Activated T-helper 1 cell treated with anti-CD3 and anti-CD28 coated beads, Interleukin-2, amount 50 U/mL, for 16 hours (primary cell): ENCODE data around the gene CARM1.
"Not testable (repeated sequence)": the region's sequence is repeated elsewhere in the genome, so short reads cannot be mapped to it uniquely, and the experiment has no call there.

Experiments used
- DNase-seq, 2 donors: peaks; one replicate each; pipeline ENCODE4 v3.0.0-alpha.2; 2020; ENCODE audit warnings: low read depth in 1 of 2, low spot score in 1 of 2

Gene CARM1

DNA sequence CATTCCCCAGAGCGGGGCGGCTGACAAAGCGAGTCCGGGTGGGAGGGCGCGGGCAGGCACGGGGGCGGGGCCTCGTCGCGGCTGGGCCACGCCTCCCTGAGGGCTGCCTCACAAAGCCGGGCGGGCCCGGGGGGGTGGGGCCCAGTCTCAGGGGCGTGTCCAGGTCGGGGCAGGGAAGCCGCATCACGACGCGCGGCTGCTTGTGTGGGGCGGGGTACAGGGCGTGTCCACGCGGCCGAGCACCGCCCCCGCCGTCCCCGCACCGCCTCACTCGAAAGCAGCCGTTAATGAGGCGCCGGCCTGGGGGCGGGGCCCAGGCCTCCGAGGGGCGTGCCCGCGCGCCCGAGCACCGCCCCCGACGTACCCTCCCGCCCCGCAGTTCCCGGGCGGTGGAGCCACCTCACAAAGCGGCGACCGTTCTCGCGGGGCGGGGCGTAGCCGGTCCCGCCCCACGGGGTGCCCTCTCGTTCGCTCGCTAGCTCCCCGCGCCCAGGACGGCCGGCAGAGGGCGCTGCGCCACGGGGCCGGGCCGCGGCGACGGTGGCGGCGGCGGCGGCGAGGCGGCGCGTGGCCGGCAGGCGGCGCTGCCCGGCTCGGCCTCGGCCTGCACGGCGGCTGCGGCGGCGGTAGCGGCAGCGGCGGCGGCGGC is at the start of gene CARM1:
TSS of gene CARM1 (plus strand) at position 599 of the 649 bp plus-strand sequence. CDS start 150 bp downstream, outside the sequence.
- peak; percentile 97 to 99 for DNase-seq

DNA sequence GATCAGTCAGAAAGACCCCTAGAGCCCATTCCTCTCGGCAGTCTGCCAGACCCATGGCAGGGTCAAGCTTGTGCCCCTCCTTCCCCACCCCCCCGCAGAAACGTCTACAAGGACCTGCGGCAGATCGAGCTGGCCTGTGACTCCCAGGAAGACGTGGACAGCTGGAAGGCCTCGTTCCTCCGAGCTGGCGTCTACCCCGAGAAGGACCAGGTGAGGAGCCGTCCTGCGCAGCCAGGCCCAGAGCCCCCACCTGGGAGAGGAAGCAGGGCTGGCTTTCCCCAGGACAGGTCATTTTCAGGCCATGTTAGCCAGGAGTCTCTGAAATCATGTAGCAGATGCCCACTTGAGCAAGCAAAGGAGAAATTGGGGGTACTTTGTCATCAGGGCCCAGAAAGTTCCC is 47.7 kb upstream of the CARM1 start:
- no peak for DNase-seq

DNA sequence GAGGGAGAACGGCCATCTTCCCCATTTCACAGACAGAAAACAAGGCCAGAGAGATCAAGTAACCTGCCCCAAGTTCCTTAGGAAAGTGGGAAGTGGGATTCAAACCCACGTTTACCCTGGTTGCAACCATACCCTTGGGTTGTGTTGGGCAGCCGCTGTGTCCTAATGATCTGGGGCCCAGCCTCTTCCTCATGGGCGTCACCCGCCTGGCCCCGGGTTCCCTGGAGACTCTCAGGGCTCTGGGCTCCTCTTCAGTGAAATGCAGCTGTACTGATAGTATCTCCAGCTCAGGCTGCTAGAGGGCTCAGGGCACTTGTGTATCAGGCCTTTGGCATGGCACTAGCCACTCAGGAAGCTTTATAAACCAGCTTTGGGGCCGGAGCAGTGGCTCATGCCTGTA is 45.1 kb upstream of the CARM1 start:
- DNase-seq = no peak

DNA sequence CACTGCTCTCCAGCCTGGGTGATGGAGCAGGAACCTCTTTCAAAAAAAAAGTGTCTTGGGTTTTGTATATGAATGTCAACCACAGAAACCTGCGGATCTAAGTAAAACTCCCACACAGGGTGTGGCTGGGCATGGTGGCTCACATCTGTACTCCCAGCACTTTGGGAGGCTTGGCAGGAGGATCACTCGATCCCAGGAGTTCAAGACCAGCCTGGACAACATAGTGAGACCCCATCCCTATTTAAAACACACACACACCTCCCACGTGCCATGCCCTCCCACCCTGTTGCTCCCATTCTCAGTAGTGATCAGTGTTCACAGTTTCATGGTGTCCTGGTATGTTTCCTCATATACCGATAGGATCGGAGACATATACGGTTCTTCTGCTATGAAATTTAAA is 44.5 kb upstream of the CARM1 start:
- DNase-seq = no peak

DNA sequence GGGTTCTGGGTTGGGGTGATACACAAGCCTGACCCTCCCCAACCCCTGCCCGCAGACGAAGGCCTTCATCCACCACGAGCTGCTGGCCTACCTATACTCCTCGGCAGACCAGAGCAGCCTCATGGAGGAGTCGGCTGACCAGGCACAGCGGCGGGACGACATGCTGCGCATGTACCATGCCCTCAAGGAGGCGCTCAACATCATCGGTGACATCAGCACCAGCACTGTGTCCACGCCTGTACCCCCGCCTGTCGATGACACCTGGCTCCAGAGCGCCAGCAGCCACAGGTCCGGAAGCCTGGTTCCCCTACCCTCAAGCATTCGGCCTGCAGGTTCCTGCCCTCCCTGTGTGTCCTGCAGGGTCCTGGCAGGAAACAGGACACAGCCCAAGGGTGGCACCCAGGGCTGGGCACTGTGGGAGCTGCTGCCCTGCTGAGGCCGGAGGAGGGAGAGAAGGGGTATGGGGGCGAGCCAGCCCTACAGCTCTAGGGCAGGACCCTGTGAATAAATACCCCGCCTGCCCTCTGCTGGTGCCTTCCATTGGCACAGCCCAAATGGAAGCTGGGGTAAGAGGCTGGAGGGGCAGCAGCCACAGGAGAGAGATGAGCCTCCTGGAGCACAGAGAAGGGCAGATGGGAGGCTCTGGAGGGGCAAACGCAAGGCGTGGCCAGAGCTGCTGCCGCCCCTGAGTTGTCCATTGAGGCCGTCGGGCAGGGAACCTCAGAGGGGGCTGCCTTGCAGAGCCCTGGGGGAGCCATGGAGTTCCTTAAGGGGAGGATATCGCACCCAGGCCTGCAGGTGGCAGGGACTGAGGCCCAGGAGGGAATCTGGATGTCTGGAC is 42.2 kb upstream of the CARM1 start:
- DNase-seq = no peak

DNA sequence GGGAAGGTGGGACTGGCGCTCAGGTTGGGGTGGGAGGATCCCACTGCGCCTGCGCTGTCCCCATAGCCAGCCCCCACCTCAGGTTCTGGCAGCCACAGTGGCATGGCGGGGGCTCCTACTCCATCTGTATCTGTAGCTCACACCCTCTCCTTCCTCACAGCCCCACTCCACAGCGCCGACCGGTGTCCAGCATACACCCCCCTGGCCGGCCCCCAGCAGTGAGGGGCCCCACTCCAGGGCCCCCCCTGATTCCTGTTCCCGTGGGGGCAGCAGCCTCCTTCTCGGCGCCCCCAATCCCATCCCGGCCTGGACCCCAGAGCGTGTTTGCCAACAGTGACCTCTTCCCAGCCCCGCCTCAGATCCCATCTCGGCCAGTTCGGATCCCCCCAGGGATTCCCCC is 41.4 kb upstream of the CARM1 start:
- no peak for DNase-seq

DNA sequence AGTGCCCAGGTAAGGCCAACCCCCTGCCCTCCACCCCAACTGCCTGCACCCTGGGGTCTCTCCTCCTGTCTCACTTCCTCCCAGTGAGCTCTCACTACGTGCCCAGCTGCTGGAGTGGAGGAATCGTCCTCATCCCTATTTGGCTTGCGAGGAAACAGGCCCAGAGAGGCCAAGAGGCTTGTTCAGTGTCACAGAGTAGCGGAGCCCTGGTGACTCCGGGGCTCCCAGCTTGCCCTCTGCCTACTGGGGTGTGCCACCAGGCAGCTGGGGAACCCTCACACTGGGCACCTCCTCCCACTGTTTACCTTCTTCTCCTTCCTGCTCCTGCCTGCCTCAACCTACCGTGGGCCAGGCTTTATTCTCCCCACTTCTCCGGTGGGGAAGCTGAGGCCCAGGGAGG is 41.0 kb upstream of the CARM1 start:
- DNase-seq = no peak

DNA sequence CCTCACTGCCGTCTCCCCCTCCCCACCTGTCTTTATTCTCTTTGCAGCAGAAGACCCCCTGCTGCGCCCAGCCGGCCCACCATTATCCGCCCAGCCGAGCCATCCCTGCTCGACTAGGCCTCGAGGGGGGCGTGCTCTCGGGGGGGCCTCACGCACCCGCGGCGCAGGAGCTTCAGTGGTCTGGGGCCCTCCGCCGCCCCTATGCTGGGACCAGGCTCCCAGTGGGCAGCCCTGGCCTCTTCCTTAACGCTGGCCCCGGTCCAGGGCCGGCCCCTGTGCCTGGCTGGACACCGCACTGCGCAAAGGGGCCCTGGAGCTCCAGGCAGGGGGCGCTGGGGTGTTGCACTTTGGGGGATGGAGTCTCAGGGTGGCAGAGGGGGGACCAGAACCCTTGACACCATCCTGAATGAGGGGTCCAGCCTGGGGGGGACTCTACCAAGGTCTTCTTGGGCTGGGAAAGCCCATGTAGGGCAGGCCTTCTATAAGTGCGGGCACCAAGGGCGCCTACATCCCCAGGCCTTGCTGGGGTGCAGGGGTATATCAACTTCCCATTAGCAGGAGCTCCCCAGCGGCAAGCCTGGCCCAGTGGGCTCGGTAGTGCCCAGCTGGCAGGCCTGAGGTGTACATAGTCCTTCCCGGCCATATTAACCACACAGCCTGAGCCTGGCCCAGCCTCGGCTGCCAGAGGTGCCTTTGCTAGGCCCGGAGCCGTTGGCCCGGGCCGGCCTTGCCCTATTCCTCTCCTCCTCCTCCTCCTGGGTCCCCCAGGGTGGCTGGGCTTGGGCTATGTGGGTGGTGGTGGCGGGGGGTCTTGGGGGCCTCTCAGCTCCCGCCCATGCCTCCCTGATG is 40.2 kb upstream of the CARM1 start:
- no peak for DNase-seq

DNA sequence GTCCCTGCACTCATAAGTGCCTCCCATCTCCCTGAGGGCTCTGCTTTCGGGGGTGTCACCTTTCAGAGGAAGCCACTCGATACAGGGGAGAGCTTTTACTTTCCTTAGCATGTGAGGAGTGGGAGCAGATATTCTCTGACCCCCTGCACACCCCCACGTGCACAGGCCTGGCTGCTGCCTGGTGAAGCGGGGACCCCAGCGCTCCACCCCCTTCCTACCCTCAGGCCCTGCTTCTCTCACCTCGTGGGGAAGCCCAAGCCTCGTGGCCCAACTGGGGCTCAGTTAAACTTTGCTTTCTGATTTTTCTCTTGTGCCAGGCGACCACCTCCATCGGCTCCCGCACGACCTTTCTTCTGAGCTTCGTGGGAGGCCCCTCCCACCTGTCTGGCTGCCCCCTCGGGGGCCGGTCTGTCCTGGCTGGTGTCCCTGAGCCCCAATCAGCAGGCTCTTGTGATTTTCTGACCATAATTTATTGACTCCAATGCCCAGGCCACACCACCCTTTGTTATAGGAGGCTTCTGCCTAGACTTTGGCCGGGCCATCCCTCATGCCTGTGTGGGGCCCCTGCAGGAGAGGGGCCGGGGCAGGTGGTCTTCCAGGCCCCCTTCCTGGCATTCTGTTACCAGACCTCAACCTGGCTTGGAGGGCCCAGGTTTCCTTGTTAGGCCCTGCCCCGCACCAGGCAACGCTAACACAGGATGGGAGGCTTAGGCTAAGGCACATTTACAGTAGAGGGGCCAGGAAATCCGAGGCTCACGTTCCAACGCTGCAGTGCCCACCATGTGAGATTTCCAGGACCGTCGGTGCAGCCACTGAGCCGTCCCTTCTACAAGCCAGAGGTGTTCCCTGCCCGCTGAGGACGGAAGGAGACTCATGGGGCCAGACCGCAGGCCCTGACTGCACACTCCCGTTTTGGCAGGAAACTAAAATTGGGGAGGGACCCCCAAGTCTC is 39.1 kb upstream of the CARM1 start:
- DNase-seq = no peak

DNA sequence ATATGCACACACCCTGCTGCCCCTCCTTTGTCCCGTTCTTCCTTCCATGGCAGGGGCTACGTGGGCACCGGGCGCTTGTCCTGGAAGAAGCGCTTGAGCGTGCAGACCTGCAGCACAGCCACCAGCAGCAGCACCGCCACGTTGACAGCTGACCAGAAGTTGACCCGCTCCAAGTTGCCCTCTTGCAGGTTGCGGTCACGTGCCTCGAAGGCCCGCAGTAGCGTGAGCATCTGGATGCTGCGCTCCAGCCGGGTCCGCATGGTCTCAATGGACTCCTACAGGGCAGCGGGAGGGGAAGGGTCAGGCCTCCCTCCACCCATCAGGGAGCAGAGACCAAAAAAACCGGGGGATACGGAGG is 38.4 kb upstream of the CARM1 start:
- DNase-seq = no peak

DNA sequence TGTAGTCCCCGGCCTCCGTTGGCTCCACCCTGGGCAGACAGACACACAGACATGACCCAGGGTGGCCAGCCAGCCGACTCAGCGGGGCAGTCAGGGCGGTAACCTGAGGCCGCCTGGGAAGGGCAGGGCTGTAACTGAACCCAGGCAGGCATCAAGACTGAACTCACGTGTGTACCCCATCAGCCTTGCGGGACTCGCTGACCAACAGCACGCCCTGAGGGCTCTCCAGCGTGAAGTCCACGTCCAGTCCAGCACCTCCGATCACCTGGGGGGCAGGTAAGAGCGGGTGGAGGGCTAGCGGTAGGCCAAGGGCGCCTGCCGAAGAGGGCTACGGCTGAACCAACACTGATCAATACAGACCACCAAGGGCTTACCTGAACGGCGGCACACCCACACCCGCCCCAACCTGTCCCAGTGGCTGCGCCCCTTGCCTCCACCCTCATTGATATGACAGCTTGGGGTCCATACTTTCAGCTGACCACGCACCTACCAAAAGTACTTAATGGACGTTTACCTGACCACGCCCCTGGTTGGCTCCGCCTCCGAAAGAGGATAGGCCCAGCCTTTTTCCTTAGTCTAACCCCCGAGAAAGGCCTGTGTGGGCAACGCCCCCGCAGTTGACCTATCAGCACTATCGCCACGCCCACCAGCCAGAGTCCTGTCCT is 36.1 kb upstream of the CARM1 start:
- no peak for DNase-seq

DNA sequence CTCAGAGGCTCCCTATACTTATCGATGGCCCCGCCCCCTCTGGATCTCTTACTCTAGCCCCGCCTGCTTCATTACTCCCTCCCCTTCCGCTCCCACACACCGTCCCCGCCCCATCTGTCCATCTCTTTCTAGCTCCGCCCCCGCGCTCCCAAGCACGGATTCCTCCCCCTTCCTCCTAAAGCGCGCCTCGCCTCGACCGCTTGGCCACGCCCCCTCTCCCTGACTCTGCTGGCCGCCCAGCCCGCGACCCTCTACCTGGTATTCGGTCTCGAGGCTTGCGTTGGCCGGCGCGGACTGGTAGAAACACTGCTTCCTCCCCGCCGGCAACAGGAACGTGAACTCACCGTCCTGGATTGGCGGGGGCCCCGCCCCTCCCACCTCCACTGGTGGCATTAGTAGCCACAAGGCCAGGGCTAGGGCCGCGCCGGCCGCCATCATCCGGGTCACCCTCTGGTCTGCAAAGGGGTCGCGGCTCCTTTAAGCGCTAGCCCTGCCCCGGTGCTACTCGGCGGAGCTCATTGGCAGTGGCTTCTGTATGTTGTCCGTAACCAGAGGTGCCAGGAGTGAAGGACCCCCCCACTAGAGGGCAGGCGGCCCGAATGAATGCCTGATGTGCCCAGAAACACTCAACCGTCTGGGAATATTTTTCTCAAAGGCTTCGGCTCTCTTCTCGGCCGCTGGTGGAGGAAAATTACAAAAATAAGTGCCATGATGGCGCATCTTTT is 35.4 kb upstream of the CARM1 start, which contains the start of gene TMED1:
TSS of gene TMED1 (minus strand) at position 459 of the 725 bp plus-strand sequence. CDS start at position 438, 21 bp downstream.
- peak; percentile 77 to 86 for DNase-seq

DNA sequence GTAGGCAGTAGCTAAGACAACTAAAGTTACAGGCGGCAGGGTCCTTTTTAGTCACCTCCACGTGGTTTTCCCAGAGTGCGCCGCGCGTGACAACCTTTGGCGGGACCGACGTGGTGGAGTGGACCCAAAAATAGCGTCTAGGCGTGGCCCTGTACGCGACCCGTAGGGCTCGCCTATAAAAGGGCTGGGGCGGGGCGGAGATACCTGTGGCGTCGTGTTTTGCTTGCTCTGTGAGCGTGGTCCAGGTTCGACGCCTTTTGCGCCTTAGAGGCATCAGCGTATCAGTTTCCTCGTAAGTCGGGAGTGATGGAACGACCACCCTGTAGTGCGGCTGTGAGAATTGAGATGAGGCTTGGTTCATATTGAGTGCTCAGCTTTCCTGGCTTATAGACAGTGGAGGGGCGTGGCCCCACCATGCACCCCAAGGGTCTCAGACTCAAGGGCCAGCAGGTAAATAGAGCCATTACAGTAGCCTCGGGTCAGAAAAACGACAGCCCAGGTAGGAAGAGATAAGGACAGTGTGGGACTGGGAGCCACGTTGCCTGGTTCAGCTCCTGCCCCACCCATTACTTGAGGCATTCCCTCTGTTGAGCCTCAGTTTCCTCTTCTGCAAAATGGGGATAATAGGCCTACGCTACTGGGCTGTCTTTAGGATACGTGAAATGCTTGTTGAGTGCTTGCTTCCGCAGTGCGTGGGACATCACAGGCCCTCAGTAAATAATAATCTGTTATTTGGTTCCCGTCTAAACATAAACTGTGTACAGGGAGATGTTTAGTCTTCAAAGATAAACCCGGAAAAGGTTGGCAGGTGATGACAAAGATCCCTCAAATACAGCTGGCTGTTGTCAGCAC is 34.6 kb upstream of the CARM1 start:
- peak in 1 of 2 donors; percentile 64 for DNase-seq

DNA sequence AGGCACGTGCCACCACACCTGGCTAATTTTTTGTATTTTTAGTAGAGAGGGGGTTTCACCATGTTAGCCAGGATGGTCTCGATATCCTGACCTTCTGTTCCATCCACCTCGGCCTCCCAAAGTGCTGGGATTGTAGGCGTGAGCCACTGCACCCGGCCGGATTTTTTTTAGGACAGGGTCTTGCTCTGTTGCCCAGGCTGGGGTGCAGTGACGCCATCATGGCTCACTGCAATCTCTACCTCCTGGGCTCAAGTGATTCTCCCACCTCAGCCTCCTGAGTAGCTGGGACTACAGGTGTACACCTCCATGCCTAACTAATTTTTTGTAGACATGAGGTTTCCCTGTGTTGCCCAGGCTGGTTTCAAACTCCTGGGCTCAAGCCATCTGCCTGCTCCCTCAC is 33.7 kb upstream of the CARM1 start:
- not testable (repeated sequence) for DNase-seq

DNA sequence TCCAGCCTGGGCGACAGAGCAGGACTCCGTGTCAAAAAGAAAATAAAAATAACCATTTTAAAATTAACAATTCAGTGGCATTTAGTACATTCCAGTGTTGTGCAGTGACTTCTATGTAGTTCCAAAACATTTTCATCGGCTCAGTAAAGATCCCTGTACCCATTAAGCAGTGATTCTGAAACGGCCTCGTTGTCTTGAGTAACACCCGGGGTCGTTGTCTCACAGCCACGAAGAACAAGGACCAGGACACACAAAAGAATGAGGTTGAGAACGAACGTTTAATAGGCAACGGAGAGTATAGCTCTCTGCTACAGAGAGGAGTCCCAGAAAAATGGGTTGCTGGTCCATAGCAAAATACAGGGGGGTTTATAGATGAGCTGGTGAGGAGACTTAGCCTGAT is 33.0 kb upstream of the CARM1 start:
- DNase-seq = no peak

DNA sequence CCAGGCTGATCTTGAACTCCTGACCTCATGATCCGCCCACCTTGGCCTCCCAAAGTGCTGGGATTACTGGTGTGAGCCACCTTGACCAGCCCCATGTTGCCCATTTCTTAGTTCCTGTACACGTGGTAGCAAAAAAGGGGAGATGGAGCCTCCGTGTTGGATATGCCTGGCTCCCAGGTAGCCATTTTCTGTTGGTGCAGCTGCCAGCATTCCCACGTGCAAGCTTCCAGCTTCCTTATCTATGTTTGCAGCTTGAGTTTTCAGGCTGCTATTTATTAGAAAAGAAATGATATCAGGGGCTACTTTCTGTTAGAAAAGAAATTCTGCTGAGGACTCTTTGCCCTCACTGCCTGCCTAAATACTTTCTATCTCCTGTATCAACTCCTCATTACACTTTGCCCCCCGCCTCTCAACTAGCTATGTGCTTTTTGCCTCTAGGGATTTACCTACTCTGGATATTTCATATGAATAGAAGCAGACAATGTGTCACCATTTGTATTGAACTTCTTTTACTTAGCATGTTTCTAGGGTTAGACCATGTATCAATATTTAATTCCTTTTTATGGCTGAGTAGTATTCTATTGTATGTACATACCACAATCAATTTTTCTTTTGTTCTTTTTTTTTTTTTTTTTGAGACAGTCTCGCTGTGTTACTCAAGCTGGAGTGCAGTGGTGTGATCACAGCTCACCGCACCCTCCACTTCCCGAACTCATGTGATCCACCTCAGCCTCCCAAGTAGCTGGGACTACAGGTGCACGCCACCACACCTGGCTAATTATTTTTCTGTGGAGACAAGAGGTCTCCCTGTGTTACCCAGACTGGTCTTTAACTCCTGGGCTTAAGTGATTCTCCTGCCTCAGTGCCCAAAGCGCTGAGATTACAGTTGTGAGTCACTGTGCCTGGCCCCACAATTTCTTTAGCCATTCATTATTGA is 32.0 kb upstream of the CARM1 start:
- no peak for DNase-seq

DNA sequence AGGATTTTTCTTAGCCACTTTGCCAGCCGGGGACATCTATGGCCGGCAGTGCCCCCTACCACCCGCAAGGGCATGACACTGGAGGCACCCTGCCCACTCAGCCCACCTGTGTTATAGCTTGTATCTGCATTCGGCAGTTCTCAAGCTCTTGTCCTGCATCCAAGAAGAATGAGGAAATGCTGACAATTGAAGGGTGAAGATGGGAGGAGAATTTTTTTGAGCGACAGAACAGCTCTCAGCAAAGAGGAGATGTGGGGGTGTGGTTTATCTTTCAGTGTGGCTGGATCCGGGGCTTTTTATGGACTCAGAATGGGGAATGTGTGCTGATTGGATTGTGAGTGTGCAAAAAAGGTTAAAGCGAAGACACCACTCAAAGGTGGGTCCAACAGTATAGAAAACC is 28.6 kb upstream of the CARM1 start:
- no peak for DNase-seq
